Measurements from ENCODE around the gene ALG14. TPM values are rescaled to one million over a fixed set of nuclear protein-coding genes. Genes with fewer than 3 reads are reported as not detected.

The ALG14 gene
- polyA plus RNA-seq, 1 donor from 2014 or later: 2.6 TPM

- Histone ChIP-seq H3K9ac (ENCODE audit: low read length) (peak overlapping the region; percentile 82), H3K4me3 (ENCODE audit: low read length) (peak overlapping the region; percentile 73)
Observed at GRCh38 chr1:95072117-95072516, 634 bp downstream of the ALG14 start.

GRCh38 chr1:95071539-95071938, 1.2 kb downstream of the ALG14 start:
- Histone ChIP-seq H3K4me3 (ENCODE audit: low read length) (peak overlapping the region; percentile 73), H3K9ac (ENCODE audit: low read length) (peak overlapping the region; percentile 82)
- no peak for TF ChIP-seq SMC3 (conservative IDR thresholded peaks at IDR 0.05; ENCODE audit: poor library complexity)
- no peak for TF ChIP-seq RAD21 (conservative IDR thresholded peaks at IDR 0.05)
- no peak for TF ChIP-seq CTCF (IDR thresholded peaks at IDR 0.05; ENCODE audit: poor library complexity, severe bottlenecking)
- no peak for TF ChIP-seq EP300 (conservative IDR thresholded peaks at IDR 0.05; ENCODE audit: poor library complexity, severe bottlenecking)
- no peak for TF ChIP-seq TAF1 (IDR thresholded peaks at IDR 0.05; ENCODE audit: low read depth)
- TF ChIP-seq MXI1 (conservative IDR thresholded peaks at IDR 0.05; ENCODE audit: poor library complexity, severe bottlenecking): no peak
- no peak for TF ChIP-seq POLR2AphosphoS5 (IDR thresholded peaks at IDR 0.05)
- no peak for TF ChIP-seq EZH2 (IDR thresholded peaks at IDR 0.05; ENCODE audit: borderline replicate concordance, insufficient read depth, low read length, poor library complexity, severe bottlenecking)

More at GRCh38 chr1:95072117-95072516, 634 bp downstream of the ALG14 start:
- Histone ChIP-seq H3K27ac (ENCODE audit: low read length) (peak overlapping the region; percentile 89), H3K79me2 (replicated peaks; ENCODE audit: insufficient read depth, low read length) (no peaks in the 10 kb centered on the region), H2AFZ (ENCODE audit: low read depth, low read length) (peak overlapping the region; percentile 90), H3K36me3 (ENCODE audit: insufficient read depth, low read length) (no peaks in the 10 kb centered on the region), H3K9me3 (ENCODE audit: low read length) (no peaks in the 10 kb centered on the region), H3K9me2 (ENCODE audit: insufficient read depth, low read length) (no peaks in the 10 kb centered on the region), H3K4me2 (ENCODE audit: low read length) (peak overlapping the region; percentile 71), H3F3A (ENCODE audit: insufficient read depth, low read length, poor library complexity, severe bottlenecking) (no peaks in the 10 kb centered on the region), H3K27me3 (ENCODE audit: insufficient read depth, low read depth, low read length) (no peaks in the 10 kb centered on the region), H4K20me1 (ENCODE audit: insufficient read depth) (no peaks in the 10 kb centered on the region)
- TF ChIP-seq REST (IDR thresholded peaks at IDR 0.05; ENCODE audit: borderline replicate concordance) (no peak), RAD21 (conservative IDR thresholded peaks at IDR 0.05) (no peak), TAF1 (IDR thresholded peaks at IDR 0.05; ENCODE audit: low read depth) (no peak), MXI1 (conservative IDR thresholded peaks at IDR 0.05; ENCODE audit: poor library complexity, severe bottlenecking) (no peak), SMC3 (conservative IDR thresholded peaks at IDR 0.05; ENCODE audit: poor library complexity) (no peak), EZH2 (IDR thresholded peaks at IDR 0.05; ENCODE audit: borderline replicate concordance, insufficient read depth, low read length, poor library complexity, severe bottlenecking) (no peak), POLR2AphosphoS5 (IDR thresholded peaks at IDR 0.05) (no peak), EP300 (conservative IDR thresholded peaks at IDR 0.05; ENCODE audit: poor library complexity, severe bottlenecking) (no peak), CTCF (IDR thresholded peaks at IDR 0.05; ENCODE audit: poor library complexity, severe bottlenecking) (no peak)

More at GRCh38 chr1:95071539-95071938, 1.2 kb downstream of the ALG14 start:
- Histone ChIP-seq H3K4me2 (ENCODE audit: low read length) (peak overlapping the region; percentile 71), H3K36me3 (ENCODE audit: insufficient read depth, low read length) (no peaks in the 10 kb centered on the region), H4K20me1 (ENCODE audit: insufficient read depth) (no peaks in the 10 kb centered on the region), H3K27ac (ENCODE audit: low read length) (no peak overlapping the region), H3K9me2 (ENCODE audit: insufficient read depth, low read length) (no peaks in the 10 kb centered on the region), H3K9me3 (ENCODE audit: low read length) (no peaks in the 10 kb centered on the region), H2AFZ (ENCODE audit: low read depth, low read length) (peak overlapping the region; percentile 90), H3K79me2 (replicated peaks; ENCODE audit: insufficient read depth, low read length) (no peaks in the 10 kb centered on the region), H3F3A (ENCODE audit: insufficient read depth, low read length, poor library complexity, severe bottlenecking) (no peaks in the 10 kb centered on the region), H3K27me3 (ENCODE audit: insufficient read depth, low read depth, low read length) (no peaks in the 10 kb centered on the region)

Measured in neural cell (in vitro differentiated cells).